ENCODE results near the gene ACTRT2. TPM values are rescaled to one million over a fixed set of nuclear protein-coding genes. Genes with fewer than 3 reads are reported as not detected.
A peak's percentile ranks its signal among the peaks of the same experiment; 100 is the strongest.

Gene ACTRT2
- total RNA-seq, 2 donors from 2014 or later: not detected

DNA sequence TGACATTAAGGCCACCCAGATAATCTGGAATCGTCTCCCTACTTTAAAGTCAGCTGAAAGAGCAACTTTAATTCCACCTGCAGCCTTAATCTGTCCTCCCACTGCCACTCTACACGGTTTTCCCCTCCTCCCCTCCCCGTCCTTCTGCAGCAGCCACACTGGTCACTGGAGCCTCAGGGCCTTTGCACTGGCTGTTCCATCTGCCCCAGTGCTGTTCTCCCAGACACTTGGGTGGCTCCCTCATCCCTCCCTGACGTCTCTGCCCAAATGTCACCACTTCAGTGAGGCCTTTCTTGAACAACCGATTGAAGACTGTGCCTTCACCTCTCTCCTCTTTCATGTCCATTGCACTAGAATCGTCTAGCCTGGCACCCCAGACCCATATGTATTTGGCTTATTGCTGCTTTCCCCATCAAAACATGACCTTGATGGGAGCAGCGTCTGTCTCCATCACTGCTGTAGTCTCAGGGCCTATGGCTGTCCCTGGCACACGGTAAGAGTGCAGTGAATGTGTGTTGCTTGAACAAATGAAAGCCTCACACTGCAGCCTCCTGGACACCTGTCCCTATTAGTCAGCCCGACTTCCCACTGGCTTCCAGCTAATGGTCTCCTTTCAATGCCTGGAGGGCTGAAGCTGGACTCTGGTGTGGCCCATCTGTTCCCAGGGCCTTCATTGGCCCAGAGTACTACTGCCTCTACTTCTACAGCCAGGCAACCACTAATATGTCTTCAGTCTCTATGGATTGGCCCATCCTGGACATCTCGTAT, 37.2 kb downstream of the ACTRT2 start:
- Mint-ChIP-seq H3K27ac (no peak overlapping the region), H3K9me3 (no peaks in the 10 kb centered on the region), H3K4me1 (ENCODE audit: low read depth) (no peaks in the 10 kb centered on the region), H3K4me3 (no peak overlapping the region), H3K36me3 (ENCODE audit: insufficient read depth in 2 of 2) (no peaks in the 10 kb centered on the region), H3K27me3 (ENCODE audit: low read depth) (no peaks in the 10 kb centered on the region)
- DNase-seq (no peak), ATAC-seq (replicated peaks in 1 of 2) (no peak)

DNA sequence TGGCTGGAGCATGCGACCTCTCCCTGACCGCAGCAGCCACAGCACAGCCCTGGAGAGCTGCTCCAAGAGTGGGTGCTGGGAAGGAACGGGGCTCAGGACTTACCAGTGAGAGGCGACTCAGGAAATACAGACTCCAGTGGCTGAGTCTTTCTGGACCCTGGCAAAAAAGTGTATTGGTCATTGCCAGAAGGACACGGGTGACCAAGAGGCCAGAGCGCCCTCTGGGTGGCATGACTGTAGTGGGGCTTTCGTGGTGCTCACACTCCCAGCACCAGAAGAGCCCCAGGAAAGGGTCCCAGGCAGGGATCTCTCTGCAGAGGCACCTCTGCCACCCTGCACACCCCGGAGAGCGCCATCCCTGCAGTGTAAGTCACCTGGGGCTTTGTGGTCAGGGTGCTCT, 38.9 kb downstream of the ACTRT2 start:
- DNase-seq (no peak), ATAC-seq (replicated peaks in 1 of 2) (no peak)
- no peaks in the 10 kb centered on the region for H3K36me3 Mint-ChIP-seq (ENCODE audit: insufficient read depth in 2 of 2)
- H3K4me1 Mint-ChIP-seq (ENCODE audit: low read depth): no peaks in the 10 kb centered on the region
- no peak overlapping the region for H3K4me3 Mint-ChIP-seq
- no peaks in the 10 kb centered on the region for H3K27me3 Mint-ChIP-seq (ENCODE audit: low read depth)
- no peaks in the 10 kb centered on the region for H3K9me3 Mint-ChIP-seq
- no peak overlapping the region for H3K27ac Mint-ChIP-seq

DNA sequence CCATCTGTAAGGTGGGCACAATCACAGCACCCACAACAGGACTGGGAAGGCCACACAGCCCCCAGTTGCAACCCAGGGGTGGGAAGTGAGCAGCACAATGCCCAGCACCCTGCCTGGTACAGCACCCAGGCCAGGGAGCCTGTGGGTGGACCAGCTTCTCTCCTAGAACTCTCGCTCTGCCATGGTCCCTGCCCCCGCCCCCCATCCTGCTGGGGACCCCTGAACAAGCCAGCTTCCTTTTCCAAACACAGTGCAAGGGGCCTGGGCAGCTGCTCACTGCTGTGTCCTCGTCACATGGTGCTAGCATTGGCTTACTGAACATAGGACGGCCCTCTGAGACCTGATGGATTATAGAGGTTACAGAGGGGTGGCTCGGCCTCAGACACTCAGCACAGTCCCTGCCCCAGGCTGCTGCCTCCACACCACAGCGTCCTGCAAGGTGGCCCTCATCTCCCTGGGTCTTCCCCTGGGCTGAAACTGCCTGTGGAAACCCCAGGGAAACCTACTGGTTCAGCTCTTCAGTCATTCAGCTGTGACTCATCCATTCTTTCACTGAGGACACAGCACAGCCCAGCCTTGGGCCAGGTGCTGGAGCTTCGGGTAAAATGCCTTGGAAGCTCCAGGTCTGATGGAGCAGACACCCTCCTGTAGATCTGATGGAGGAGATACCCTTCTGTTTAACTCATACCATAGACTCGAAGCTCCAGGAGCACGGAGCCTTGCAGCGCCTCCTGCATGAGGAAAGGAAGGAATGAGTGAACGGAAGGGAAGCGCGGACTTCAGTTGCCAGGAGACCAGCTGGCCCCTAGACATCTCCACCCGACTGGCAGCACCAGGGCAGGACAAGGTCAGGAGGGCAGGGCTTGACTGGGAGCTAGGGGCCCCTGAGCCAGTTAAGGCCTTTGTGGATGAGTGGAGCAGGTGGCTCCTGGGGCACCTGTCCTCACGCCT, 39.6 kb downstream of the ACTRT2 start:
- ATAC-seq (replicated peaks in 1 of 2) (peak in 1 of 2 donors; percentile 15), DNase-seq (no peak)
- no peaks in the 10 kb centered on the region for H3K36me3 Mint-ChIP-seq (ENCODE audit: insufficient read depth in 2 of 2)

DNA sequence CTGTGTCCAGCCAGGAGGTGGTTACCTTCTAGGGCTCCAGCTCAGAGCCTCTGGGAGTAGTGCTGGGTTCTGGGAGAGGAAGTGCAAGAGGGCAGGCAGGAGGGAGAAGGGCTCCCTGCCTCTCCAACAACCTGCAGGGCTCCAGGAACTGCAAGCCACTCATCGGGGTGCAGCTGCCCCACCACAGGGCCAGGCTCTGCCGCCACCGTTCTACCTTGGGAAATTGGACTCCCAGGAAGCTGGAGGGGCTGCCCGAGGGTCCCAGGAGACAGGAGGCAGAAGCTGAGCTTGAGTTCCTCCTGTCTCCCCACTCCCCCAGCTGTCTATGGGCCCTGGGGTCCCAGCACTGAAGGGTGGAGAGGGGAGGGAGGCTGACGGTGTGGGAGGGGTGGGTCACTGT, 40.3 kb downstream of the ACTRT2 start:
- Mint-ChIP-seq H3K4me3 (no peak overlapping the region), H3K36me3 (ENCODE audit: insufficient read depth in 2 of 2) (no peaks in the 10 kb centered on the region), H3K9me3 (no peaks in the 10 kb centered on the region), H3K4me1 (ENCODE audit: low read depth) (no peaks in the 10 kb centered on the region), H3K27ac (no peak overlapping the region), H3K27me3 (ENCODE audit: low read depth) (no peaks in the 10 kb centered on the region)
- DNase-seq (no peak), ATAC-seq (replicated peaks in 1 of 2) (no peak)

More for the DNA sequence above, 39.6 kb downstream of the ACTRT2 start:
- Mint-ChIP-seq H3K9me3 (no peaks in the 10 kb centered on the region), H3K4me1 (ENCODE audit: low read depth) (no peaks in the 10 kb centered on the region), H3K4me3 (no peak overlapping the region), H3K27me3 (ENCODE audit: low read depth) (no peaks in the 10 kb centered on the region), H3K27ac (no peak overlapping the region)

DNA sequence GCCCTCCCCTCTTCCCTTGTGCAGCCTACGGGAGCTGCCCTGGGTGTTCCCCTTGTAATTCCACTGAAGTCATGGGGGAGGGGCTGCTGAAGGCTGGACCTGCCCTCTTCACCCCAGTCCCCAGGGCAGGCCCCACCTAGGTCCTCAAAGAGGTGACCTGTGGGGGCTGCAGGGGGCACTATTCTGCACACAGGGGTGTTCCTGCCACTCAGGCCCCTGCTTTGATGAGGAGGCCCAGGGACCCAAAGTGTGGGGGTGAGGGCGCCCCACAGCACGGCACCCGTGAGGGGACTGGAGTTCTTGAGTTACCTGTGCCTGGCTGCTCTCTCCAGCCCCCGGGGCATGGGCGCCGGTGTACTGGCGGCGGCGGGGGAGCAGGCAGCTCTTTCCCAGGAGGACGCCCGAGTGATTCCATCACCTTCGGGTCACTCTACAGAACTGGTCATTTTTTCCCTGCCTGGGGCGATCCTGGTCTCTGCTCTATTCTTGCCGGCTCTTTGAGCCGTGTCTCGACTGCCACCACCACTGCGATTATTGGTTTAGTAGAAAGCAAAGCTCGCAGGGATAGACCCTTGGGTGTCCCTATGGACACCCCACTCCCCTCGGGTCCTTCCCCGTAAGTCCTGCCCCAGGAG, 40.8 kb downstream of the ACTRT2 start:
- no peak overlapping the region for H3K4me3 Mint-ChIP-seq
- no peak for ATAC-seq (replicated peaks in 1 of 2)

DNA sequence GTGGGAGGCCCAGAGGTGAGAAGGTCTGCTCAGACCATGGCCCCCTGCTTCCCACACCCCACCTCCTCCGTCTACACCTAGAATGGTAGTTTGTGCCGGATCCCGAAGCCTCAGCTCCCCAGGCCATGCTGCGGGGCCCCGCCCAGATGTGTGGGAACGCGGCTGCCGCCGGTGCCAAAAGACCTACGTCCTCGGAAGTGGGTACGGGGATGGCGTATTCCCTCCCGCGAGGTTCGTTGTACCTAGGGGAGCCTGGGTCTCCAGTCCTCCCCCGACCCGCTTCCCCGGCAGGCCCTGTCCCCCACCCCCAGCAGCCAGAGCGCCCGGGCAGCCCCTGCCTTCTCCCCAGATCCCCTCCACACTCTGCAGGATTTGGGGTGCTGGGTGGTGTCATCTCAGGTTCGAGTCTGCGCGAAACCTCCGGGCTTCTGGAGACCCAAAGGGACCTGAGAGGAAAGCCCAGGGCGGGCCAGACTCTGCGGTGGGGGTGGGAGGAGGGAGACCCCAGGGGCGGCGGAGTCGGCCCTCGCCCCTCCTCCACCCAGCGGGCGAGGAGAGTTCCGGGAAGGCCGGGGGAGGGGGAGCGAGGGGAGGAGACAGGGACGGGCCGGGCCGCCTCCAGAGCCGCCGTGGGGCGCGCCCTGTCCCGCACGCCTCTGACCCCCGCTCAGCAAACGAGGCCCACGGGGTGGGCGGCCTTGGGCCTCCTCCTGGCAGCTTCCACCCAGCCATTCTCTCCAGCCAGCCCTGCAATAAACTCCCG, 41.5 kb downstream of the ACTRT2 start:
- no peak overlapping the region for H3K4me3 Mint-ChIP-seq
- H3K36me3 Mint-ChIP-seq (ENCODE audit: insufficient read depth in 2 of 2): no peaks in the 10 kb centered on the region
- ATAC-seq (replicated peaks in 1 of 2): no peak
- H3K27me3 Mint-ChIP-seq (ENCODE audit: low read depth): no peaks in the 10 kb centered on the region
- H3K27ac Mint-ChIP-seq: no peak overlapping the region
- no peak for DNase-seq
- no peaks in the 10 kb centered on the region for H3K4me1 Mint-ChIP-seq (ENCODE audit: low read depth)
- no peaks in the 10 kb centered on the region for H3K9me3 Mint-ChIP-seq

More for the DNA sequence above, 40.8 kb downstream of the ACTRT2 start:
- no peak for DNase-seq
- no peaks in the 10 kb centered on the region for H3K27me3 Mint-ChIP-seq (ENCODE audit: low read depth)
- H3K36me3 Mint-ChIP-seq (ENCODE audit: insufficient read depth in 2 of 2): no peaks in the 10 kb centered on the region
- H3K4me1 Mint-ChIP-seq (ENCODE audit: low read depth): no peaks in the 10 kb centered on the region
- H3K9me3 Mint-ChIP-seq: no peaks in the 10 kb centered on the region
- H3K27ac Mint-ChIP-seq: no peak overlapping the region

DNA sequence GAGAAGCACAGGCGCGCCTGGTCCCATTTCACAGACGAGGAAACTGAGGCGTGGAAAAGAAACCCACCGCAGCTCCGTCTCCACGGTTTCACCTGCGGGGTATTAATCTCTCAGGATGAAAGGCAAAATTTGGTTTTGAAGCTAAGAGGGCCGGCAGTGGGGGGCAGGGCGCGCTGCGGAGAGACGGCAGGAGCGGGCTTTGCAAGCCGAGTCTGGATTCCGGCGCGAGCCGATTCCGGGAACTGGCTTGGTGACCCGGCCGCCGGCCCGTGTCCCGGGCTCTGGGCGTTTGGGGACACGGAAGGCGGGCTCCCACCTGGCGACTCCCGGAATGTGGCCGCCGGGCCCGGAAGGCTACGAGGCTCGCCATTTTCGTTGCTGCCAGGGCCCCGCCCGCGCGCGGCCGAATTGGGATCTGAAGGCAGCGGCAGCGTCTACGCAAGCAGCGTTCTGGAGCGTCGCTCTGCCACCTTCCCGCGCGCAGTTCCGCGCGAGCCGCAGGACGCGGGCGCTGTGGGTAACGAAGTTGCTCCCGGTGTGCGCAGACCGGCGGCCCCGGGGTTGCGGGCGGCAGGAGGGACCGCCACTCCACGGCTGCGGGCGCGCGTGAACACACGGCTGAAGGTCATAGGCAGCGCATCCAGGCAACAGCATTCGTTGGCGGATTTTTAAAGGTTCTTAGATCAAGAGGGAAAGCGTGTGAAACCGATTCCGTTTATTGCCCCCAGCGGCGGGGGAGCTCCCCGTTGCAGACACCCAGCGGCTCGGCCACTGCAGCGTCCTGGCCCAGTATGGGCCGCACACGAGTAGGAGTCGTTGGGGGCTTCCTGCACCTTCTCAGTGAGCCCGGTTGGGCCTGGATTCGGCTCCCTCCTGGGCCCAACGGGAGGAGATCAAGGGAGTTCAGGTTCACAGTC, 42.4 kb downstream of the ACTRT2 start:
- Mint-ChIP-seq H3K27ac (no peak overlapping the region), H3K4me1 (ENCODE audit: low read depth) (no peaks in the 10 kb centered on the region), H3K36me3 (ENCODE audit: insufficient read depth in 2 of 2) (no peaks in the 10 kb centered on the region), H3K9me3 (no peaks in the 10 kb centered on the region), H3K4me3 (no peak overlapping the region), H3K27me3 (ENCODE audit: low read depth) (no peaks in the 10 kb centered on the region)
- DNase-seq (no peak), ATAC-seq (replicated peaks in 1 of 2) (no peak)

DNA sequence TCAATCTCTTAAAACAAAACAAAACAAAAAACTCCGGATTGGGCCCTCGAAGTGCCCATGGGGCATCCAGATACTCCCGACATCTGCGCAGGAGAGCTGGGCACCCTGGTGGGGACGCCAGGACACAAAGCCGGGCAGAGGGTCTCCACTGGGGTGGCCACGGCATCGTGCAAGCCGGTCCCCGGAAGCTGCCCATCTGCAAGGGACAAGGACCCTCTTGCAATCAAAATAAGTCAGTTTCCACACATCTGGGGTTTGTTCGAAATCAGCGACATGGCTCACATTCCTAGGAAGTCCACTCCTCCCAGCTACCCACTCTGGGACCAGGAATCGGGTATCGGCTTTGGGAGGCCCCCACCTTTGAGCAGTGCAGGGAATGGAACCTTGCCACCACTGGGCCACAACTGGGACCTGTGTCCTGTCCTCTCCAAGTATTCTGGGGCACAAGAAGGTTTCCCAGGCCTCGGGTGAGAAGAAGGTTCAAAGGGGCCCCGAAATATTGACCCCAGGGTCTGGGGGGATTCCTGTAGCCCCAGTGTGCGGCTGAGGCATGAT, 43.1 kb downstream of the ACTRT2 start:
- Mint-ChIP-seq H3K4me1 (ENCODE audit: low read depth) (no peaks in the 10 kb centered on the region), H3K27me3 (ENCODE audit: low read depth) (no peaks in the 10 kb centered on the region), H3K9me3 (no peaks in the 10 kb centered on the region), H3K36me3 (ENCODE audit: insufficient read depth in 2 of 2) (peaks cover 0 to 2% of the 10 kb centered on the region in 2 donors), H3K4me3 (no peak overlapping the region), H3K27ac (no peak overlapping the region)
- ATAC-seq (replicated peaks in 1 of 2) (no peak), DNase-seq (no peak)

DNA sequence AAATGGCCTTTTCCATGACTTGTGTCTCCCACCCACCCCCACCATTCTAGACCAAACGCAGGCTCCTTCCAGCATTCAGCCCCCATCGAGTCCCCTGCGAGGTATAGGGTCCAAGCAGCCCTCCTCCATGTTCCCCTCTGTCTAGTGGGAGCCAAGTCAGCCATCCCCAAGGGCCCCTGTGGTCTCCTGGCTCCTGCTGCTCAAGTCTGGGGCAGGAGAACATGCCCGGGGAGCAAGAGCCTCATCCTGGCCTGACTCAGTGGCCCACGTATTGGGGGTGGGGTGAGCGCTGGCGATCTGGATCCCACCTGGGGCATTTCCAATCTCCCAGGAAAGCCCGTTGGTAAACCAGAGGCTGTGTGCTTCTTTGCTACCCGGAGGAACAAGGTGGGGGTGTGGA, 43.6 kb downstream of the ACTRT2 start:
- Mint-ChIP-seq H3K4me1 (ENCODE audit: low read depth) (no peaks in the 10 kb centered on the region), H3K27ac (no peak overlapping the region), H3K4me3 (no peak overlapping the region), H3K9me3 (no peaks in the 10 kb centered on the region), H3K27me3 (ENCODE audit: low read depth) (no peaks in the 10 kb centered on the region), H3K36me3 (ENCODE audit: insufficient read depth in 2 of 2) (peaks cover 0 to 2% of the 10 kb centered on the region in 2 donors)
- no peak for ATAC-seq (replicated peaks in 1 of 2)
- no peak for DNase-seq

DNA sequence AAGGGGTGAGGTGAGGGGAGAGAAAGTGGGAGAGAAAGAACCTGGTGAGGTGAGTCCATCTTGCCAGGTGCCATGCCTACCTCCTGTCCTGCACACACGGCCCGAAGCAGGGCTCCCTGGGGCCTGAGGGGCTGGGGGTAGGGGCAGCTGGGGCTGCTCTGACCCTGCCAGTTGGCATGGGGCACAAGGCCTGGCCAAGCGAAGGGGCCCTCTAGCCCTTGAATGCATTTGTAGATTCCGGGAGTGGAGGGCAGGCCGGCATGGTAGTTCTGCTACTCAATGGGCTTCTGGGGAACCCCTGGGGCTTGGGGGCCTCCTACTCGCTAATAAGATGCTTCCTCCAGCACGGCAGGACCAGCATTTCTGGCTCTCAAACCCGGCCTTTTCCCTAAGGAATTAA, 44.1 kb downstream of the ACTRT2 start:
- no peak for DNase-seq
- Mint-ChIP-seq H3K4me3 (no peak overlapping the region), H3K36me3 (ENCODE audit: insufficient read depth in 2 of 2) (peaks cover 0 to 2% of the 10 kb centered on the region in 2 donors), H3K9me3 (no peaks in the 10 kb centered on the region), H3K4me1 (ENCODE audit: low read depth) (no peaks in the 10 kb centered on the region), H3K27me3 (ENCODE audit: low read depth) (no peaks in the 10 kb centered on the region), H3K27ac (no peak overlapping the region)
- no peak for ATAC-seq (replicated peaks in 1 of 2)

DNA sequence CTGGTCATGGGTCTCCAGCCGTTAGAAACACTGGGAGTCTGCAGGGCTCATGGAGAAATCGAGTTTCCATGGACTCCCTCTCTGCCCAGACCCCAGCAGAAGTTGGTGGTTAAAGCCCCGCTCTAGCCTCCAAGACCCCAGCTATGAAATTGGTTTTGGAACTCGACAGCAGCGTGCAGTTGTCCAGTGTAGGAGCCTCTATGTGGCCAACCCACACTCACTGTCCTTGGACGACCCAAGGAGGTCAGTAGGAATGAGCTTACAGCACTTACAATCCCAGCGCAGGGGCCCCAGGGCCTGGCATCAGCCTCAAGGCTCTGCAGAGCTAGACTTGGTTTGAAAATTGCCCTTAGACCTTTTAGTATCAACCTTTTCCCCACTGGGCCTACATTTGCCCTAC, 44.5 kb downstream of the ACTRT2 start:
- Mint-ChIP-seq H3K36me3 (ENCODE audit: insufficient read depth in 2 of 2) (peaks cover 0 to 2% of the 10 kb centered on the region in 2 donors), H3K4me1 (ENCODE audit: low read depth) (no peaks in the 10 kb centered on the region), H3K27me3 (ENCODE audit: low read depth) (no peaks in the 10 kb centered on the region), H3K9me3 (no peaks in the 10 kb centered on the region), H3K4me3 (no peak overlapping the region), H3K27ac (no peak overlapping the region)
- DNase-seq (no peak), ATAC-seq (replicated peaks in 1 of 2) (no peak)

All from activated T-cell treated with anti-CD3 and anti-CD28 coated beads, Interleukin-2, amount 50 U/mL, for 72 hours (primary cell).